ENCODE data around the gene LEMD2.

- no peak for TF ChIP-seq CTCF (IDR thresholded peaks at IDR 0.05)
- no peak for TF ChIP-seq POLR2A (IDR thresholded peaks at IDR 0.05)
- TF ChIP-seq POLR2AphosphoS5 (IDR thresholded peaks at IDR 0.05): no peak
Measured at GRCh38 chr6:33731035-33731434, 57.9 kb downstream of the LEMD2 start.
